ENCODE results near the gene ALG8. TPM values are rescaled to one million over a fixed set of nuclear protein-coding genes. Genes with fewer than 3 reads are reported as not detected.

Gene ALG8
- total RNA-seq, 3 donors from 2014 or later (not counting 1 experiment from before 2014, with no cell fraction given), result 19.2 to 20.1 (median 19.8) TPM

DNA sequence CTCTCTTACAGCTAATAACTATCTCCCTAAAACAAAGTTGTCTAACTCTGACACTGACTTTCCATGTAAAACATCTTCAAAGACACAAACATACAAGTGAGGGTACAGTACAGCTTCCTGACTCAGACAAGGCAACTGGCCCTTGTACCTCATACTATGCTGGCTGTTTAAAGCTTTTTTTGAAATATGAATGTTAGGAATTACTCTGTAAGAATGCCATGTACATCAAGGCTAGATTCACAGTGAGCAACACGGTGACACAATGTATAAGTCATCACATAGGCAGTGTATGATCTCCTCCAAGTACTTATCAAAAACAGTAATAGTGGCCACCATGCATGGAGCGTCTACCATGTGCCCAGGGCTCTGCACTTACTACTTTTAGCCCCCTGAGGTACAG, 28.6 kb downstream of the ALG8 start:
- no peaks in the 10 kb centered on the region for H3K4me1 ChIP-seq (ENCODE audit: control insufficient read depth, insufficient read depth, low read length)
- Mint-ChIP-seq H3K9me3 (no peaks in the 10 kb centered on the region), H3K27me3 (ENCODE audit: low read depth in 2 of 2) (no peaks in the 10 kb centered on the region), H3K27ac (no peak overlapping the region), H3K4me1 (no peaks in the 10 kb centered on the region), H3K36me3 (peaks cover 9% of the 10 kb centered on the region), H3K4me3 (no peak overlapping the region)
- H3K27me3 ChIP-seq (ENCODE audit: control insufficient read depth, insufficient read depth, low read length), result no peaks in the 10 kb centered on the region
- H3K4me3 ChIP-seq (ENCODE audit: low read length), result no peak overlapping the region
- TF ChIP-seq, protein P1, sequence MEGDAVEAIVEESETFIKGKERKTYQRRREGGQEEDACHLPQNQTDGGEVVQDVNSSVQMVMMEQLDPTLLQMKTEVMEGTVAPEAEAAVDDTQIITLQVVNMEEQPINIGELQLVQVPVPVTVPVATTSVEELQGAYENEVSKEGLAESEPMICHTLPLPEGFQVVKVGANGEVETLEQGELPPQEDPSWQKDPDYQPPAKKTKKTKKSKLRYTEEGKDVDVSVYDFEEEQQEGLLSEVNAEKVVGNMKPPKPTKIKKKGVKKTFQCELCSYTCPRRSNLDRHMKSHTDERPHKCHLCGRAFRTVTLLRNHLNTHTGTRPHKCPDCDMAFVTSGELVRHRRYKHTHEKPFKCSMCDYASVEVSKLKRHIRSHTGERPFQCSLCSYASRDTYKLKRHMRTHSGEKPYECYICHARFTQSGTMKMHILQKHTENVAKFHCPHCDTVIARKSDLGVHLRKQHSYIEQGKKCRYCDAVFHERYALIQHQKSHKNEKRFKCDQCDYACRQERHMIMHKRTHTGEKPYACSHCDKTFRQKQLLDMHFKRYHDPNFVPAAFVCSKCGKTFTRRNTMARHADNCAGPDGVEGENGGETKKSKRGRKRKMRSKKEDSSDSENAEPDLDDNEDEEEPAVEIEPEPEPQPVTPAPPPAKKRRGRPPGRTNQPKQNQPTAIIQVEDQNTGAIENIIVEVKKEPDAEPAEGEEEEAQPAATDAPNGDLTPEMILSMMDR (IDR thresholded peaks at IDR 0.05), result no peak
- intact Hi-C loops (cut with micrococcal nuclease), result no loop called here
- peaks cover 9% of the 10 kb centered on the region for H3K36me3 ChIP-seq (ENCODE audit: control insufficient read depth, insufficient read depth, low read length)
- H3K27ac ChIP-seq (ENCODE audit: low read length), result no peak overlapping the region
- ATAC-seq, result no peak
- DNase-seq, result no peak
- 100% methylated on average over 2 of the region's 2 CpGs for WGBS (ENCODE audit: insufficient coverage)
- H3K9me3 ChIP-seq (ENCODE audit: control insufficient read depth, insufficient read depth, low read length), result no peaks in the 10 kb centered on the region

DNA sequence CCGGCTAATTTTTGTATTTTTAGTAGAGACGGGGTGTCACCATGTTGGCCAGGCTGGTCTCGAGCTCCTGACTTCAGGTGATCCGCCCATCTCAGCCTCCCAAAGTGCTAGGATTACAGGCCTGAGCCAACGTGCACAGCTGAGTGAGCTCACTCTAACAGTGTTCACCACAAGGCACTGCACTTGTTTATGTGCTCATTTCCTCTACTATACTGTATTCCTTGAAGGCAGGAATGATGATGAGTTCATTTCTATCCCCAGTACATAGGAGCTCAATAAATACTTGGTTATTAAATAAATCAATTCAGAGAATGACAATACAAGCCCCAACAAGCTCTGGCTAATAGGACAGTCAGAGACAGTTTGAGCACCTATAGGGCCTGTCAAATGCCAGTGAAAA, 29.1 kb downstream of the ALG8 start:
- H3K36me3 ChIP-seq (ENCODE audit: control insufficient read depth, insufficient read depth, low read length), result peaks cover 9% of the 10 kb centered on the region
- 96% methylated on average over 5 of the region's 5 CpGs for WGBS (ENCODE audit: insufficient coverage)
- TF ChIP-seq, protein P1 (IDR thresholded peaks at IDR 0.05), result no peak
- intact Hi-C loops (cut with micrococcal nuclease), result no loop called here
- Mint-ChIP-seq H3K9me3 (no peaks in the 10 kb centered on the region), H3K27ac (no peak overlapping the region), H3K4me3 (no peak overlapping the region), H3K36me3 (peaks cover 9% of the 10 kb centered on the region), H3K27me3 (ENCODE audit: low read depth in 2 of 2) (no peaks in the 10 kb centered on the region), H3K4me1 (no peaks in the 10 kb centered on the region)
- no peak for DNase-seq
- no peaks in the 10 kb centered on the region for H3K4me1 ChIP-seq (ENCODE audit: control insufficient read depth, insufficient read depth, low read length)
- H3K27ac ChIP-seq (ENCODE audit: low read length), result no peak overlapping the region
- no peak overlapping the region for H3K4me3 ChIP-seq (ENCODE audit: low read length)
- H3K9me3 ChIP-seq (ENCODE audit: control insufficient read depth, insufficient read depth, low read length), result no peaks in the 10 kb centered on the region
- no peak for ATAC-seq
- H3K27me3 ChIP-seq (ENCODE audit: control insufficient read depth, insufficient read depth, low read length), result no peaks in the 10 kb centered on the region

DNA sequence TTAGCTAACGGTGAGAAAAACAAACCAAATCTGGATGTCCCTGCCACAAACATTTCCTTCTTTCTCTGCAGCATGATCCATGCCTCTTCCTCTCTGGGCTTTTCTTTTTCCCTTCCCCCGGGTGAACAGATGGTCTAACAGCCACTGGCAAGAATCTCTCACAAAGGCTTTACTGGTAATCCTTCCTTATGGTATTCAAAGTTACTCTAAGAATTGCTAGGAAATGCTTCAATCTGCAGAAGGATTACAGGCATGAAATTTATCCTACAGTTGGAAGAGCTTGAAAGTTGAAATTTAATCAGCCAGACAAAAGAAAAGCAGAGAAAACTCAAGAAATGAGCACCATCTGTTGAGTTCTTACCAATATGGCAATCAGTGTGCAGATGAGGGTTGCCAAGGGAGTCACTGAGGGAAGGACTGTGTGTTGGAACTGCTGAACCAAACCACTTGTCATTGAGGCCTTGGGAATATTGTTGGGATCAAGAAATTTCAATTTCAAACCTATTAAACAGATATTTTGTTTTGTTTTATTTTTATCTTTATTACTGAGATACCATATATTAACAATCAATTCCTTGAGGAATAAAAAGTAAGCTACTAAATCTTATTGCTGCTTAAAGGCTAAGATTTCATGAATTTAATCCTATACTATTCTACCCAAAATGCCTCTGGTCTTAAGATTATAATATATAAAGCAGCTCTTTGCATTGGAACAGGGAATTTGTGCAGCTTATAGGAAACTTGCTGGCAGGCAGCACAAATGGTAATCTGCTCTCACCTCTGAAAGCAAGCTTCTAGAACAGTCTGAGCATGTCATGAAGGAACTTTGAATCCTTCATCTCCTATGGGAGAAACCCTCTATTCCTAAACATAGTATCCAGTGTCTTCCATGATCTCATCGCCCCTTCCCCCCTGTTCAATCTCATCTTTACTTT, 30.1 kb downstream of the ALG8 start:
- intact Hi-C loops (cut with micrococcal nuclease), result no loop called here
- Mint-ChIP-seq H3K9me3 (no peaks in the 10 kb centered on the region), H3K27me3 (ENCODE audit: low read depth in 2 of 2) (no peaks in the 10 kb centered on the region), H3K4me3 (no peak overlapping the region), H3K27ac (no peak overlapping the region), H3K4me1 (no peaks in the 10 kb centered on the region), H3K36me3 (peaks cover 10% of the 10 kb centered on the region)
- DNase-seq (no peak), ATAC-seq (no peak)
- Histone ChIP-seq H3K9me3 (ENCODE audit: control insufficient read depth, insufficient read depth, low read length) (no peaks in the 10 kb centered on the region), H3K4me1 (ENCODE audit: control insufficient read depth, insufficient read depth, low read length) (no peaks in the 10 kb centered on the region), H3K36me3 (ENCODE audit: control insufficient read depth, insufficient read depth, low read length) (peaks cover 9% of the 10 kb centered on the region), H3K27me3 (ENCODE audit: control insufficient read depth, insufficient read depth, low read length) (no peaks in the 10 kb centered on the region), H3K4me3 (ENCODE audit: low read length) (no peak overlapping the region), H3K27ac (ENCODE audit: low read length) (no peak overlapping the region)
- WGBS (ENCODE audit: insufficient coverage), result 90% methylated on average over 3 of the region's 3 CpGs
- TF ChIP-seq, protein P1 (IDR thresholded peaks at IDR 0.05), result no peak
